Fibroblast of lung (primary cell): ENCODE data around the gene RANGRF. TPM values are rescaled to one million over a fixed set of nuclear protein-coding genes. Genes with fewer than 3 reads are reported as not detected.

Experiments used
- DNase-seq, 2 donors: peaks; one replicate each; pipeline versions ENCODE4 v3.0.0 to v3.0.0-alpha.2; 2010; ENCODE audit warnings: low read depth in 2 of 2
- H2AFZ ChIP-seq: 2 replicates; pipeline ENCODE4 v1.5.1; 2012; ENCODE audit warnings: low read length, control low read depth, inconsistent platforms
- H3K27ac ChIP-seq: 2 replicates; pipeline ENCODE4 v1.5.1; 2011; ENCODE audit warnings: low read length, control low read depth; ENCODE audit not compliant: insufficient read depth
- H3K27me3 ChIP-seq: 2 replicates; pipeline ENCODE4 v1.5.1; 2011; ENCODE audit warnings: mild to moderate bottlenecking, low read length; ENCODE audit not compliant: control insufficient read depth, insufficient read depth
- H3K36me3 ChIP-seq: 2 replicates; pipeline ENCODE4 v1.5.1; 2011; ENCODE audit warnings: low read length; ENCODE audit not compliant: control insufficient read depth, insufficient read depth
- H3K4me1 ChIP-seq: 2 replicates; pipeline ENCODE4 v1.5.1; 2011; ENCODE audit warnings: low read length; ENCODE audit not compliant: control insufficient read depth, insufficient read depth; ENCODE audit errors: extremely low read depth
- H3K4me2 ChIP-seq: 2 replicates; pipeline ENCODE4 v1.5.1; 2011; ENCODE audit warnings: low read length, control low read depth; ENCODE audit not compliant: insufficient read depth; ENCODE audit errors: extremely low read depth
- H3K4me3 ChIP-seq, 4 experiments: fragments of 200-600 bp in 1 of 4; sonication (generic) in 1 of 4; replicated peaks in 1 of 4; 2 replicates each; pipeline ENCODE4 v1.5.1; 2011 to 2016; ENCODE audit warnings: low read length in 4 of 4, low read depth in 3 of 4, mild to moderate bottlenecking in 3 of 4, control low read depth in 2 of 4, inconsistent platforms in 1 of 4, mixed read lengths in 1 of 4; ENCODE audit not compliant: insufficient read depth in 1 of 4; ENCODE audit errors: control extremely low read depth in 1 of 4
- H3K79me2 ChIP-seq: 2 replicates; pipeline ENCODE4 v1.5.1; 2012; ENCODE audit warnings: mild to moderate bottlenecking, low read length, inconsistent platforms; ENCODE audit not compliant: control insufficient read depth, insufficient read depth
- H3K9ac ChIP-seq: 2 replicates; pipeline ENCODE4 v1.5.1; 2011; ENCODE audit warnings: mild to moderate bottlenecking, low read length, control low read depth; ENCODE audit not compliant: insufficient read depth
- H3K9me3 ChIP-seq: 2 replicates; pipeline ENCODE4 v1.5.1; 2012; ENCODE audit warnings: low read depth, low read length; ENCODE audit not compliant: control insufficient read depth, insufficient read depth
- H4K20me1 ChIP-seq: 2 replicates; pipeline ENCODE4 v1.5.1; 2011; ENCODE audit warnings: low read length; ENCODE audit not compliant: control insufficient read depth, insufficient read depth; ENCODE audit errors: extremely low read depth
- CTCF ChIP-seq, 2 donors: IDR thresholded peaks in 1 of 2; conservative IDR thresholded peaks in 1 of 2; 1 replicate in 1 of 2; 2 replicates in 1 of 2; pipeline ENCODE4 v1.5.1; 2011 to 2012; ENCODE audit warnings: low read length in 2 of 2, control low read depth in 1 of 2, inconsistent platforms in 1 of 2, low read depth in 1 of 2, mild to moderate bottlenecking in 1 of 2
- EZH2 ChIP-seq: IDR thresholded peaks from 2 replicates; pipeline ENCODE4 v1.5.1; 2012; ENCODE audit warnings: low read length, control low read depth, mild to moderate bottlenecking; ENCODE audit errors: missing control alignments
- polyA plus RNA-seq, 2 donors: library from polyadenylated mRNA; depleted of rRNA in 1 of 2; stranded (reverse) in 1 of 2; unstranded in 1 of 2; fragments of >200 nt; gene quantifications; 2 replicates each; pipeline ENCODE4 v1.2.1, GENCODE V29; 2011 to 2012; ENCODE audit warnings: missing spikeins in 1 of 2
- total RNA-seq: library from RNA; depleted of rRNA; stranded (reverse); fragments of >200 nt; gene quantifications from 2 replicates; pipeline ENCODE4 v1.2.1, GENCODE V29; 2014

Gene RANGRF
- total and polyA plus RNA-seq, 2 donors (not counting 1 experiment from before 2014, with no cell fraction given), result 15.4 to 19.8 TPM

GRCh38 chr17:8332128-8332527 lies 43.7 kb downstream of the RANGRF start:
- Histone ChIP-seq H3K9ac (no peak overlapping the region), H3K79me2 (no peaks in the 10 kb centered on the region), H3K27me3 (no peaks in the 10 kb centered on the region), H3K9me3 (no peaks in the 10 kb centered on the region), H2AFZ (no peak overlapping the region), H3K4me1 (no peaks in the 10 kb centered on the region), H3K36me3 (no peaks in the 10 kb centered on the region), H4K20me1 (no peaks in the 10 kb centered on the region), H3K27ac (no peak overlapping the region), H3K4me2 (no peak overlapping the region), H3K4me3 (no peak overlapping the region)
- TF ChIP-seq EZH2, result no peak
- TF ChIP-seq CTCF (conservative IDR thresholded peaks at IDR 0.05 in 1 of 2, IDR thresholded peaks at IDR 0.05 in 1 of 2; ENCODE audit: low read depth in 1 of 2, low read length in 2 of 2), result no peak
- no peak for DNase-seq

GRCh38 chr17:8332688-8333087 lies 44.2 kb downstream of the RANGRF start:
- H3K4me3 ChIP-seq, result no peak overlapping the region
- peaks cover under 1% of the 10 kb centered on the region for H3K27me3 ChIP-seq
- H3K27ac ChIP-seq, result no peak overlapping the region
- H4K20me1 ChIP-seq, result no peaks in the 10 kb centered on the region
- TF ChIP-seq EZH2 (no peak), CTCF (conservative IDR thresholded peaks at IDR 0.05 in 1 of 2, IDR thresholded peaks at IDR 0.05 in 1 of 2; ENCODE audit: low read depth in 1 of 2, low read length in 2 of 2) (no peak)
- H2AFZ ChIP-seq, result no peak overlapping the region
- H3K4me1 ChIP-seq, result no peaks in the 10 kb centered on the region
- H3K79me2 ChIP-seq, result no peaks in the 10 kb centered on the region
- no peaks in the 10 kb centered on the region for H3K9me3 ChIP-seq
- DNase-seq, result no peak
- no peak overlapping the region for H3K4me2 ChIP-seq
- H3K36me3 ChIP-seq, result no peaks in the 10 kb centered on the region
- H3K9ac ChIP-seq, result no peak overlapping the region

GRCh38 chr17:8333281-8333680 lies 44.8 kb downstream of the RANGRF start:
- no peaks in the 10 kb centered on the region for H3K4me1 ChIP-seq
- H3K4me2 ChIP-seq, result no peak overlapping the region
- no peaks in the 10 kb centered on the region for H3K9me3 ChIP-seq
- H3K27me3 ChIP-seq, result peaks cover 6% of the 10 kb centered on the region
- no peak for DNase-seq
- no peaks in the 10 kb centered on the region for H4K20me1 ChIP-seq
- no peaks in the 10 kb centered on the region for H3K36me3 ChIP-seq
- no peaks in the 10 kb centered on the region for H3K79me2 ChIP-seq
- no peak overlapping the region for H3K27ac ChIP-seq
- no peak overlapping the region for H2AFZ ChIP-seq
- H3K4me3 ChIP-seq, result no peak overlapping the region
- TF ChIP-seq CTCF (conservative IDR thresholded peaks at IDR 0.05 in 1 of 2, IDR thresholded peaks at IDR 0.05 in 1 of 2; ENCODE audit: low read depth in 1 of 2, low read length in 2 of 2) (no peak), EZH2 (no peak)
- no peak overlapping the region for H3K9ac ChIP-seq
